Measurements from ENCODE around the gene KLF17.

Gene KLF17

DNA sequence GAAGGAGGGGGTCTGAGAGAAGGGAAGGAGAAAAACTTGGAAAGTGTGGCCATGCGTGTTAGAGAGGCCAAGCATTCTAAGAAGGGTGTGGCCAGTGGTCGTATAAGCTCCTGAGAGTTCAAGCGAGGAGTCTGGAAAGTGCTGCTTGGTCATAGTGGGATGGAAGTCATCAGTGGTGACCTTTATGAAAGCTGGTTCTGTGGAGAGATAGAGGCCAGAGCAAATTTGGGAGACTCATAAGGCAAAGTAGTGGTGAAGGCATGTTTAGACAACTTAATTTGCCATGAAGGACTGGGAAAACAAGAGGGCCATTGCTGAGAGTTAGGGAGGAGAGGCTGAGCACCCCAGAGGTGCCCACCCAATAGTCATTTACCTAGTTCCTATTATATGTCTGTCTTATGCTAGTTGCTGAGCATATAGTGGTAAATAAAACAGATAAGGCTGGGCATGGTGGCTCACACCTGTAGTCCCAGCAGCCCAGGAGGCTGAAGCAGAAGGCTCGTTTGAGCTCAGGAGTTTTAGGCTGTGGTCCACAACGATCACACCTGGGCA is 1.9 kb downstream of the KLF17 start:
- TF ChIP-seq, protein P1, sequence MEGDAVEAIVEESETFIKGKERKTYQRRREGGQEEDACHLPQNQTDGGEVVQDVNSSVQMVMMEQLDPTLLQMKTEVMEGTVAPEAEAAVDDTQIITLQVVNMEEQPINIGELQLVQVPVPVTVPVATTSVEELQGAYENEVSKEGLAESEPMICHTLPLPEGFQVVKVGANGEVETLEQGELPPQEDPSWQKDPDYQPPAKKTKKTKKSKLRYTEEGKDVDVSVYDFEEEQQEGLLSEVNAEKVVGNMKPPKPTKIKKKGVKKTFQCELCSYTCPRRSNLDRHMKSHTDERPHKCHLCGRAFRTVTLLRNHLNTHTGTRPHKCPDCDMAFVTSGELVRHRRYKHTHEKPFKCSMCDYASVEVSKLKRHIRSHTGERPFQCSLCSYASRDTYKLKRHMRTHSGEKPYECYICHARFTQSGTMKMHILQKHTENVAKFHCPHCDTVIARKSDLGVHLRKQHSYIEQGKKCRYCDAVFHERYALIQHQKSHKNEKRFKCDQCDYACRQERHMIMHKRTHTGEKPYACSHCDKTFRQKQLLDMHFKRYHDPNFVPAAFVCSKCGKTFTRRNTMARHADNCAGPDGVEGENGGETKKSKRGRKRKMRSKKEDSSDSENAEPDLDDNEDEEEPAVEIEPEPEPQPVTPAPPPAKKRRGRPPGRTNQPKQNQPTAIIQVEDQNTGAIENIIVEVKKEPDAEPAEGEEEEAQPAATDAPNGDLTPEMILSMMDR (IDR thresholded peaks at IDR 0.05; ENCODE audit: low read depth, low read length), result no peak
- TF ChIP-seq EZH2phosphoT487 (IDR thresholded peaks at IDR 0.05; ENCODE audit: low read depth), result no peak
- H4K20me1 ChIP-seq (ENCODE audit: insufficient read depth, low read length), result no peaks in the 10 kb centered on the region
- H3K9me3 ChIP-seq (ENCODE audit: insufficient read depth, low read length), result no peaks in the 10 kb centered on the region
- H3K27me3 ChIP-seq (ENCODE audit: low read depth, low read length), result no peaks in the 10 kb centered on the region
- H3K9ac ChIP-seq (ENCODE audit: low read length), result no peak overlapping the region
- no peak overlapping the region for H3K4me3 ChIP-seq (ENCODE audit: low read length)
- no peak overlapping the region for H2AFZ ChIP-seq (ENCODE audit: low read depth, low read length)
- no peaks in the 10 kb centered on the region for H3K79me2 ChIP-seq (ENCODE audit: low read length)
- H3K4me2 ChIP-seq (ENCODE audit: low read length), result no peak overlapping the region
- no peak overlapping the region for H3K27ac ChIP-seq (ENCODE audit: low read length)
- no peaks in the 10 kb centered on the region for H3K36me3 ChIP-seq (replicated peaks; ENCODE audit: low read depth, low read length)
- no peaks in the 10 kb centered on the region for H3K4me1 ChIP-seq (ENCODE audit: low read length)

DNA sequence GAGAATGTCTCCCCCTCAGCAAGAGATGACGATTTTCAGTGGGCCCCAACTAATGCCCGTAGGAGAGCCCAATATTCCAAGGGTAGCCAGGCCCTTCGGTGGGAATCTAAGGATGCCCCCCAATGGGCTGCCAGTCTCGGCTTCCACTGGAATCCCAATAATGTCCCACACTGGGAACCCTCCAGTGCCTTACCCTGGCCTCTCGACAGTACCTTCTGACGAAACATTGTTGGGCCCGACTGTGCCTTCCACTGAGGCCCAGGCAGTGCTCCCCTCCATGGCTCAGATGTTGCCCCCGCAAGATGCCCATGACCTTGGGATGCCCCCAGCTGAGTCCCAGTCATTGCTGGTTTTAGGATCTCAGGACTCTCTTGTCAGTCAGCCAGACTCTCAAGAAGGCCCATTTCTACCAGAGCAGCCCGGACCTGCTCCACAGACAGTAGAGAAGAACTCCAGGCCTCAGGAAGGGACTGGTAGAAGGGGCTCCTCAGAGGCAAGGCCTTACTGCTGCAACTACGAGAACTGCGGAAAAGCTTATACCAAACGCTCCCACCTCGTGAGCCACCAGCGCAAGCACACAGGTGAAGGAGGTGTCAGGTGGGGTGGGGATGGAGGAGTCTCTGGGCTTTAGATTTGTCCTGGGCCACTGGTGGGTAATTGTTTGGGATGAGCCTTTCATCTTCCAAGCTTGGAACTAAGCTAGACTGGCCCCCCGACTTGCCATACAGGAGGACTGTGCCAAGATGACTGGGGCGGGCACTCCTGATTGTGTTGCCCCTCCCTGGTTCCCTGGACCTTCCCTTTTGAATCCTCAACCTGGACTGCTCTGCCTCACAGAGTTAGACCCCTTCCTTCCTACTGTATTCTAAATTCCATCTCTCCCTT is 11.2 kb downstream of the KLF17 start:
- Histone ChIP-seq H2AFZ (ENCODE audit: low read depth, low read length) (no peak overlapping the region), H3K9me3 (ENCODE audit: insufficient read depth, low read length) (no peaks in the 10 kb centered on the region), H3K4me2 (ENCODE audit: low read length) (no peak overlapping the region), H4K20me1 (ENCODE audit: insufficient read depth, low read length) (no peaks in the 10 kb centered on the region), H3K79me2 (ENCODE audit: low read length) (no peaks in the 10 kb centered on the region), H3K4me1 (ENCODE audit: low read length) (no peaks in the 10 kb centered on the region), H3K9ac (ENCODE audit: low read length) (no peak overlapping the region), H3K27ac (ENCODE audit: low read length) (no peak overlapping the region), H3K36me3 (replicated peaks; ENCODE audit: low read depth, low read length) (no peaks in the 10 kb centered on the region), H3K27me3 (ENCODE audit: low read depth, low read length) (no peaks in the 10 kb centered on the region), H3K4me3 (ENCODE audit: low read length) (no peak overlapping the region)
- TF ChIP-seq EZH2phosphoT487 (IDR thresholded peaks at IDR 0.05; ENCODE audit: low read depth), result no peak
- TF ChIP-seq, protein P1 (IDR thresholded peaks at IDR 0.05; ENCODE audit: low read depth, low read length), result no peak

DNA sequence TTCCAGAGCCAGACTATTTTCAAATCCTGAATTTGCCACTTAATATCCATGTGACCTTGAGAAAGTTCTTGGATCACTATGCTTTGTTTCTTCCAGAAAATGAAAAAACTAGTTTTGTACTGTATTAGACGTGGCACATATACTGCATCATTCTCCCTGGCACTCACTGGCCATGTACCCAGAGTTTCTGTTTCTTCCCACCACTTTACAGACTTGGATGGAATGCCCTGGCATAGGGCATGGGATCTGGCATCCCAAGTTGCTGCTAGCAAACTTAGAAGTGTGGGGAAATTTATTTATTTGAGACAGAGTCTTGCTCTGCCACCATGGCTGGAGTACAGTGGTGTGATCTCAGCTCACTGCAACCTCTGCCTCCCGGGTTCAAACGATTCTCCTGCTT is 12.8 kb downstream of the KLF17 start:
- Histone ChIP-seq H2AFZ (ENCODE audit: low read depth, low read length) (no peak overlapping the region), H3K4me3 (ENCODE audit: low read length) (no peak overlapping the region), H3K36me3 (replicated peaks; ENCODE audit: low read depth, low read length) (no peaks in the 10 kb centered on the region), H3K4me1 (ENCODE audit: low read length) (no peaks in the 10 kb centered on the region), H4K20me1 (ENCODE audit: insufficient read depth, low read length) (no peaks in the 10 kb centered on the region), H3K4me2 (ENCODE audit: low read length) (no peak overlapping the region), H3K9me3 (ENCODE audit: insufficient read depth, low read length) (no peaks in the 10 kb centered on the region), H3K27me3 (ENCODE audit: low read depth, low read length) (no peaks in the 10 kb centered on the region), H3K9ac (ENCODE audit: low read length) (no peak overlapping the region), H3K27ac (ENCODE audit: low read length) (no peak overlapping the region), H3K79me2 (ENCODE audit: low read length) (no peaks in the 10 kb centered on the region)
- no peak for TF ChIP-seq EZH2phosphoT487 (IDR thresholded peaks at IDR 0.05; ENCODE audit: low read depth)
- TF ChIP-seq, protein P1 (IDR thresholded peaks at IDR 0.05; ENCODE audit: low read depth, low read length), result no peak

DNA sequence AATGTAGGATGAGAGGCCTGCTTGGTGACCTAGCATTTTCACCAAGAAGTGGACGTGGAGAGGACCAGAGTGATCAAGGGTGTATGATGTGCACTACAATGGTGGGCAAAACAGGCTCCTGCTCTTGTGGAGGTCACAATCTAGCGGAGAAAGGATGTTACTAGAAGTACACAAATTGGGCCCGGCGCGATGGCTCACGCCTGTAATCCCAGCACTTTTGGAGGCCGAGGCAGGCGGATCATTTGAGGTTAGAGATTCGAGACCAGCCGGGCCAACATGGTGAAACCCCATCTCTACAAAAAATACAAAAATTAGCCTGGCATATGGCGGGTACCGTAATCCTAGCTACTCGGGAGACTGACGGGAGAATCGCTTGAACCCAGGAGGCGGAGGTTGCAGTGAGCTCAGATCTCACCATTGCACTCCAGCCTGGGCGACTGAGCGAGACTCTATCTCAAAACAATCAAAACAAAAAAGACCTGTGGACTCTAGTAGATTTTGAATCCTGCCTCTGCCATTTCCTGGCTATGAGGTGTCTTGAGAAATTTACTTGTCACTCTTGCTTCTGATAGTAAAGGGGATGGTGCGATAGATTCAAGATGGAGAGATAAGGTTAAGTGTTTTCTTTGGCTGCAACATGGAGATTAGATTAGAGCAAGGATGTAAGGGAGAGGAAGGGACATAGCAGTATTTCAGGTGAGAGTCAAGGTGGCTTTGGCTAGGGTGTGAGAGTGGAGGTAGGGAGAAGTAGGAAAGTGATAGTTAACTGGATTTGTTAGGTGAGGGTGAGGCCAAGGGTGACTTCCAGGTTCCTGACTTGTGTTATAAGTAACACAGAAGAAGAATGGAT is 15.7 kb downstream of the KLF17 start:
- no peaks in the 10 kb centered on the region for H3K79me2 ChIP-seq (ENCODE audit: low read length)
- no peaks in the 10 kb centered on the region for H4K20me1 ChIP-seq (ENCODE audit: insufficient read depth, low read length)
- no peak overlapping the region for H3K27ac ChIP-seq (ENCODE audit: low read length)
- H3K36me3 ChIP-seq (replicated peaks; ENCODE audit: low read depth, low read length), result no peaks in the 10 kb centered on the region
- H3K27me3 ChIP-seq (ENCODE audit: low read depth, low read length), result no peaks in the 10 kb centered on the region
- H3K9me3 ChIP-seq (ENCODE audit: insufficient read depth, low read length), result no peaks in the 10 kb centered on the region
- H3K4me3 ChIP-seq (ENCODE audit: low read length), result no peak overlapping the region
- TF ChIP-seq EZH2phosphoT487 (IDR thresholded peaks at IDR 0.05; ENCODE audit: low read depth), result no peak
- TF ChIP-seq, protein P1 (IDR thresholded peaks at IDR 0.05; ENCODE audit: low read depth, low read length), result no peak
- H3K4me2 ChIP-seq (ENCODE audit: low read length), result no peak overlapping the region
- H3K4me1 ChIP-seq (ENCODE audit: low read length), result no peaks in the 10 kb centered on the region
- no peak overlapping the region for H2AFZ ChIP-seq (ENCODE audit: low read depth, low read length)
- H3K9ac ChIP-seq (ENCODE audit: low read length), result no peak overlapping the region
